ENCODE measurements around the gene OR2H2.
A peak's percentile ranks its signal among the peaks of the same experiment; 100 is the strongest.

The OR2H2 gene

DNA sequence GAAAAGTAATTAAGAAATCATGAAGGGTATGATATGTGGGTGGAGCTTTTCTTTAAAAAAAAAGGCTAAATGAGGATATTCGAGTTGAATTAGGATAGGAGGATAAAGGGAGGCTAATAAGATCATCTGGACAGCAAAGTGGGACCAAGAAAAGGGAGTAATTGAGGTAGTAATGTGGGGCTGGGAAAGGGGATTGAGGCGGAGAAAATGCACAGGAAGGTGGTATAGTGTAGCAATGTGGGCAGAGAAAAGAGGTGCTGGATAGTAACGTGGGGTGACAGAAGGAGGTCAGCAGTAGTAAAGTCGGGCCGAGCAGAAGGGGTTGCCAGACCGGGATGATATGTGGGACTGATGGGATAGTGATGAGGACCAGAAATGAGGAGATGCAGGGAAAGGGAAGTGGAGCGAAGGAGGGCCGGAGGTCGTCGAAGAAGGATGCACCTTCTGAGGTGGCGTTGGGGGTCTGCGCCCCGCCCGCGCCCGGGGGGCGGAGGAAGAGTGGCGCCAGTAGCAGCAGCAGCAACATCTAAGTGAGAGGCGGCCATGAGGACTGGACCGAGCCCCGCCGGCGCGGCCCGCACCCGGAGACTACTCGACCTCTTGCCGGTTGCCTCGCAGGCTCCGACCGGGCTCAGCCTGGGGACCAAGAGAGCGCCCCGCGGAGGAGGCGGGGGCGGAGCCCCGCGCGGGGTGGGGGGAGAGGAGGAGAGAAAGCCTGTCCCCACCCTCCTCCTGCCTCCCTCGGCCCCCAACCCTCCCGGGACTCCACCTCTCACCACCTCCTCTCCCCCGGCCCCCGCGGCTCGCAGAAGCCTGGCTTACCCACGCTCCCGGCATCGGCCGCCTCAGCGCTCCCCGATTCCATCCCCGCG lies 47.2 kb downstream of the OR2H2 start (continued):
- TF ChIP-seq, protein P1, sequence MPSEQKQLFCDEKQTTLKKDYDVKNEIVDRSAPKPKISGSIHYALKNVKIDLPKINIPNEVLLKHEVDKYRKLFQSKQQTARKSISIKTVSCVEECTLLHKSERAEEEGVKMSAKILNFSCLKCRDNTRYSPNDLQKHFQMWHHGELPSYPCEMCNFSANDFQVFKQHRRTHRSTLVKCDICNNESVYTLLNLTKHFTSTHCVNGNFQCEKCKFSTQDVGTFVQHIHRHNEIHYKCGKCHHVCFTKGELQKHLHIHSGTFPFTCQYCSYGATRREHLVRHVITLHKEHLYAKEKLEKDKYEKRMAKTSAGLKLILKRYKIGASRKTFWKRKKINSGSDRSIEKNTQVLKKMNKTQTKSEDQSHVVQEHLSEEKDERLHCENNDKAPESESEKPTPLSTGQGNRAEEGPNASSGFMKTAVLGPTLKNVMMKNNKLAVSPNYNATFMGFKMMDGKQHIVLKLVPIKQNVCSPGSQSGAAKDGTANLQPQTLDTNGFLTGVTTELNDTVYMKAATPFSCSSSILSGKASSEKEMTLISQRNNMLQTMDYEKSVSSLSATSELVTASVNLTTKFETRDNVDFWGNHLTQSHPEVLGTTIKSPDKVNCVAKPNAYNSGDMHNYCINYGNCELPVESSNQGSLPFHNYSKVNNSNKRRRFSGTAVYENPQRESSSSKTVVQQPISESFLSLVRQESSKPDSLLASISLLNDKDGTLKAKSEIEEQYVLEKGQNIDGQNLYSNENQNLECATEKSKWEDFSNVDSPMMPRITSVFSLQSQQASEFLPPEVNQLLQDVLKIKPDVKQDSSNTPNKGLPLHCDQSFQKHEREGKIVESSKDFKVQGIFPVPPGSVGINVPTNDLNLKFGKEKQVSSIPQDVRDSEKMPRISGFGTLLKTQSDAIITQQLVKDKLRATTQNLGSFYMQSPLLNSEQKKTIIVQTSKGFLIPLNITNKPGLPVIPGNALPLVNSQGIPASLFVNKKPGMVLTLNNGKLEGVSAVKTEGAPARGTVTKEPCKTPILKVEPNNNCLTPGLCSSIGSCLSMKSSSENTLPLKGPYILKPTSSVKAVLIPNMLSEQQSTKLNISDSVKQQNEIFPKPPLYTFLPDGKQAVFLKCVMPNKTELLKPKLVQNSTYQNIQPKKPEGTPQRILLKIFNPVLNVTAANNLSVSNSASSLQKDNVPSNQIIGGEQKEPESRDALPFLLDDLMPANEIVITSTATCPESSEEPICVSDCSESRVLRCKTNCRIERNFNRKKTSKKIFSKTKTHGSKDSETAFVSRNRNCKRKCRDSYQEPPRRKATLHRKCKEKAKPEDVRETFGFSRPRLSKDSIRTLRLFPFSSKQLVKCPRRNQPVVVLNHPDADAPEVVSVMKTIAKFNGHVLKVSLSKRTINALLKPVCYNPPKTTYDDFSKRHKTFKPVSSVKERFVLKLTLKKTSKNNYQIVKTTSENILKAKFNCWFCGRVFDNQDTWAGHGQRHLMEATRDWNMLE (tag by site-specific recombination; conservative IDR thresholded peaks at IDR 0.05; ENCODE audit: low read depth), result no peak
- TF ChIP-seq ZNF214 (tag by site-specific recombination; IDR thresholded peaks at IDR 0.05; ENCODE audit: borderline replicate concordance), result no peak
- peak; percentile 78 for TF ChIP-seq SP3 (tag by site-specific recombination; IDR thresholded peaks at IDR 0.05)
- no peak; the same call in 1 of the 2 replicates for TF ChIP-seq MYNN (tag by site-specific recombination; IDR thresholded peaks at IDR 0.05; ENCODE audit: borderline replicate concordance)
- TF ChIP-seq ZNF792 (tag by site-specific recombination; IDR thresholded peaks at IDR 0.05), result 0 out of 2 replicates have a peak, but pooled peaks have one; percentile 31
- TF ChIP-seq ZNF521 (tag by site-specific recombination; IDR thresholded peaks at IDR 0.05), result no peak
- TF ChIP-seq ZIC2 (tag by site-specific recombination; IDR thresholded peaks at IDR 0.05), result peak; percentile 58
- TF ChIP-seq, protein P2, sequence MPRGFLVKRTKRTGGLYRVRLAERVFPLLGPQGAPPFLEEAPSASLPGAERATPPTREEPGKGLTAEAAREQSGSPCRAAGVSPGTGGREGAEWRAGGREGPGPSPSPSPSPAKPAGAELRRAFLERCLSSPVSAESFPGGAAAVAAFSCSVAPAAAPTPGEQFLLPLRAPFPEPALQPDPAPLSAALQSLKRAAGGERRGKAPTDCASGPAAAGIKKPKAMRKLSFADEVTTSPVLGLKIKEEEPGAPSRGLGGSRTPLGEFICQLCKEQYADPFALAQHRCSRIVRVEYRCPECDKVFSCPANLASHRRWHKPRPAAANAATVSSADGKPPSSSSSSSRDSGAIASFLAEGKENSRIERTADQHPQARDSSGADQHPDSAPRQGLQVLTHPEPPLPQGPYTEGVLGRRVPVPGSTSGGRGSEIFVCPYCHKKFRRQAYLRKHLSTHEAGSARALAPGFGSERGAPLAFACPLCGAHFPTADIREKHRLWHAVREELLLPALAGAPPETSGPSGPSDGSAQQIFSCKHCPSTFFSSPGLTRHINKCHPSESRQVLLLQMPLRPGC (tag by site-specific recombination; IDR thresholded peaks at IDR 0.05), result peak; percentile 6; the same call in 1 of the 2 replicates
- TF ChIP-seq, protein P3, sequence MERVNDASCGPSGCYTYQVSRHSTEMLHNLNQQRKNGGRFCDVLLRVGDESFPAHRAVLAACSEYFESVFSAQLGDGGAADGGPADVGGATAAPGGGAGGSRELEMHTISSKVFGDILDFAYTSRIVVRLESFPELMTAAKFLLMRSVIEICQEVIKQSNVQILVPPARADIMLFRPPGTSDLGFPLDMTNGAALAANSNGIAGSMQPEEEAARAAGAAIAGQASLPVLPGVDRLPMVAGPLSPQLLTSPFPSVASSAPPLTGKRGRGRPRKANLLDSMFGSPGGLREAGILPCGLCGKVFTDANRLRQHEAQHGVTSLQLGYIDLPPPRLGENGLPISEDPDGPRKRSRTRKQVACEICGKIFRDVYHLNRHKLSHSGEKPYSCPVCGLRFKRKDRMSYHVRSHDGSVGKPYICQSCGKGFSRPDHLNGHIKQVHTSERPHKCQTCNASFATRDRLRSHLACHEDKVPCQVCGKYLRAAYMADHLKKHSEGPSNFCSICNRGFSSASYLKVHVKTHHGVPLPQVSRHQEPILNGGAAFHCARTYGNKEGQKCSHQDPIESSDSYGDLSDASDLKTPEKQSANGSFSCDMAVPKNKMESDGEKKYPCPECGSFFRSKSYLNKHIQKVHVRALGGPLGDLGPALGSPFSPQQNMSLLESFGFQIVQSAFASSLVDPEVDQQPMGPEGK (tag by site-specific recombination; IDR thresholded peaks at IDR 0.05), result peak; percentile 69; the same call in 1 of the 2 replicates
- TF ChIP-seq GLIS2 (tag by site-specific recombination; IDR thresholded peaks at IDR 0.05), result peak; percentile 93; the same call in 1 of the 2 replicates
- peak; percentile 69 for TF ChIP-seq ZBTB8A (tag by site-specific recombination; IDR thresholded peaks at IDR 0.05)
- TF ChIP-seq ZNF600 (tag by site-specific recombination; IDR thresholded peaks at IDR 0.05), result peak; percentile 43
- TF ChIP-seq ZNF610 (tag by site-specific recombination; IDR thresholded peaks at IDR 0.05; ENCODE audit: borderline replicate concordance), result no peak
- TF ChIP-seq GLI4 (tag by site-specific recombination; IDR thresholded peaks at IDR 0.05), result 0 out of 2 replicates have a peak, but pooled peaks have one; percentile 58
- no peak for TF ChIP-seq ZNF596 (tag by site-specific recombination; IDR thresholded peaks at IDR 0.05)
- TF ChIP-seq, protein P4, sequence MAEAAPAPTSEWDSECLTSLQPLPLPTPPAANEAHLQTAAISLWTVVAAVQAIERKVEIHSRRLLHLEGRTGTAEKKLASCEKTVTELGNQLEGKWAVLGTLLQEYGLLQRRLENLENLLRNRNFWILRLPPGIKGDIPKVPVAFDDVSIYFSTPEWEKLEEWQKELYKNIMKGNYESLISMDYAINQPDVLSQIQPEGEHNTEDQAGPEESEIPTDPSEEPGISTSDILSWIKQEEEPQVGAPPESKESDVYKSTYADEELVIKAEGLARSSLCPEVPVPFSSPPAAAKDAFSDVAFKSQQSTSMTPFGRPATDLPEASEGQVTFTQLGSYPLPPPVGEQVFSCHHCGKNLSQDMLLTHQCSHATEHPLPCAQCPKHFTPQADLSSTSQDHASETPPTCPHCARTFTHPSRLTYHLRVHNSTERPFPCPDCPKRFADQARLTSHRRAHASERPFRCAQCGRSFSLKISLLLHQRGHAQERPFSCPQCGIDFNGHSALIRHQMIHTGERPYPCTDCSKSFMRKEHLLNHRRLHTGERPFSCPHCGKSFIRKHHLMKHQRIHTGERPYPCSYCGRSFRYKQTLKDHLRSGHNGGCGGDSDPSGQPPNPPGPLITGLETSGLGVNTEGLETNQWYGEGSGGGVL (tag by site-specific recombination; IDR thresholded peaks at IDR 0.05), result peak; percentile 74
- TF ChIP-seq EGR2 (tag by site-specific recombination; IDR thresholded peaks at IDR 0.05; ENCODE audit: low read depth), result peak; percentile 66
- peak; percentile 66 for TF ChIP-seq GLIS1 (tag by site-specific recombination; IDR thresholded peaks at IDR 0.05)
- no peak for TF ChIP-seq ZNF155 (tag by site-specific recombination; IDR thresholded peaks at IDR 0.05)
- 0 out of 2 replicates have a peak, but pooled peaks have one; percentile 13 for TF ChIP-seq YY2 (tag by site-specific recombination; IDR thresholded peaks at IDR 0.05)
- TF ChIP-seq ZNF426 (tag by site-specific recombination; IDR thresholded peaks at IDR 0.05), result no peak
- no peak for TF ChIP-seq ZNF514 (tag by site-specific recombination; IDR thresholded peaks at IDR 0.05)
- no peak for TF ChIP-seq ZNF2 (tag by site-specific recombination; IDR thresholded peaks at IDR 0.05)
- no peak for TF ChIP-seq ZNF626 (tag by site-specific recombination; IDR thresholded peaks at IDR 0.05)
- TF ChIP-seq SP2 (tag by site-specific recombination; IDR thresholded peaks at IDR 0.05), result peak; percentile 57
- TF ChIP-seq ZNF16 (tag by site-specific recombination; IDR thresholded peaks at IDR 0.05; ENCODE audit: low read depth), result no peak
- no peak for TF ChIP-seq ZNF302 (tag by site-specific recombination; IDR thresholded peaks at IDR 0.05; ENCODE audit: low read depth)
- no peak for TF ChIP-seq KLF10 (tag by site-specific recombination; IDR thresholded peaks at IDR 0.05)
- TF ChIP-seq ZNF335 (tag by site-specific recombination; conservative IDR thresholded peaks at IDR 0.05), result peak; percentile 64
